ENCODE data around the gene ANKS6. TPM values are rescaled to one million over a fixed set of nuclear protein-coding genes. Genes with fewer than 3 reads are reported as not detected.

ANKS6 gene
- total RNA-seq, 4 donors from 2014 or later = 11.0 to 21.7 (median 15.3) TPM

GRCh38 chr9:98728500-98728899, 67.9 kb downstream of the ANKS6 start:
- TF ChIP-seq CTCF (IDR thresholded peaks at IDR 0.05) (no peak), POLR2A (IDR thresholded peaks at IDR 0.05) (no peak)
- 67 to 78% methylated on average over 1 to 11 of the region's 11 CpGs for WGBS, 2 donors
- intact Hi-C loops (cut with DNase I) = no loop called here
- Histone ChIP-seq H3K4me3 (no peak overlapping the region), H3K36me3 (peaks cover 0 to 5% (median 0%) of the 10 kb centered on the region in 3 donors), H3K27ac (no peak overlapping the region), H3K4me1 (no peaks in the 10 kb centered on the region), H3K27me3 (peaks cover 0 to 22% (median 0%) of the 10 kb centered on the region in 4 donors), H3K9me3 (no peaks in the 10 kb centered on the region)
- no peak for DNase-seq

GRCh38 chr9:98727428-98727827, 68.9 kb downstream of the ANKS6 start:
- WGBS, 2 donors = 46 to 75% methylated on average over 5 of the region's 7 CpGs
- Histone ChIP-seq H3K4me1 (no peaks in the 10 kb centered on the region), H3K36me3 (no peaks in the 10 kb centered on the region), H3K27me3 (peaks cover 0 to 30% (median 0%) of the 10 kb centered on the region in 4 donors), H3K27ac (no peak overlapping the region), H3K4me3 (no peak overlapping the region), H3K9me3 (no peaks in the 10 kb centered on the region)
- DNase-seq = no peak
- no peak for TF ChIP-seq CTCF (IDR thresholded peaks at IDR 0.05)
- TF ChIP-seq POLR2A (IDR thresholded peaks at IDR 0.05) = no peak
- intact Hi-C loops (cut with DNase I) = no loop called here

GRCh38 chr9:98726735-98727134, 69.6 kb downstream of the ANKS6 start:
- DNase-seq = no peak

GRCh38 chr9:98724810-98725530, 71.4 kb downstream of the ANKS6 start:
- Histone ChIP-seq H3K4me3 (no peak overlapping the region), H3K27me3 (peaks cover 0 to 33% (median 0%) of the 10 kb centered on the region in 4 donors), H3K27ac (no peak overlapping the region), H3K36me3 (no peaks in the 10 kb centered on the region), H3K4me1 (no peaks in the 10 kb centered on the region), H3K9me3 (no peaks in the 10 kb centered on the region)
- intact Hi-C loops (cut with DNase I) = no loop called here
- 47 to 48% methylated on average over 2 to 3 of the region's 5 CpGs for WGBS, 2 donors
- no peak for TF ChIP-seq POLR2A (IDR thresholded peaks at IDR 0.05)
- TF ChIP-seq CTCF (IDR thresholded peaks at IDR 0.05) = no peak
- DNase-seq = no peak

More at GRCh38 chr9:98726735-98727134, 69.6 kb downstream of the ANKS6 start:
- intact Hi-C loops (cut with DNase I) = no loop called here
- no peaks in the 10 kb centered on the region for H3K9me3 ChIP-seq
- no peak overlapping the region for H3K27ac ChIP-seq
- TF ChIP-seq CTCF (IDR thresholded peaks at IDR 0.05) = no peak
- TF ChIP-seq POLR2A (IDR thresholded peaks at IDR 0.05) = no peak
- no peaks in the 10 kb centered on the region for H3K36me3 ChIP-seq
- 36 to 50% methylated on average over 4 to 5 of the region's 5 CpGs for WGBS, 2 donors
- no peak overlapping the region for H3K4me3 ChIP-seq
- no peaks in the 10 kb centered on the region for H3K4me1 ChIP-seq
- peaks cover 0 to 30% (median 0%) of the 10 kb centered on the region in 4 donors for H3K27me3 ChIP-seq

- Histone ChIP-seq H3K36me3 (no peaks in the 10 kb centered on the region), H3K27ac (no peak overlapping the region), H3K4me3 (no peak overlapping the region), H3K4me1 (no peaks in the 10 kb centered on the region), H3K9me3 (no peaks in the 10 kb centered on the region), H3K27me3 (peaks cover 0 to 37% (median 0%) of the 10 kb centered on the region in 4 donors)
- 78 to 92% methylated on average over 2 of the region's 2 CpGs for WGBS, 2 donors
- intact Hi-C loops (cut with DNase I) = no loop called here
- no peak for DNase-seq
- no peak for TF ChIP-seq CTCF (IDR thresholded peaks at IDR 0.05)
These were observed 74.7 kb downstream of the ANKS6 start for GRCh38 chr9:98721643-98722042.

Data from esophagus squamous epithelium (tissue), 5 donors.